HTR-8/SVneo (cell line): ENCODE data around the gene UBE2O.

ENCODE experiments used
- DNase-seq: peaks from one replicate; pipeline ENCODE4 v3.0.0; 2011; ENCODE audit warnings: low spot score, mixed read lengths; ENCODE audit not compliant: insufficient read length
- FAIRE-seq: peaks from 2 replicates; lab custom pipeline; 2011; peaks lifted over from hg19 to GRCh38; lab: Jason Lieb, UNC

The UBE2O gene

DNA sequence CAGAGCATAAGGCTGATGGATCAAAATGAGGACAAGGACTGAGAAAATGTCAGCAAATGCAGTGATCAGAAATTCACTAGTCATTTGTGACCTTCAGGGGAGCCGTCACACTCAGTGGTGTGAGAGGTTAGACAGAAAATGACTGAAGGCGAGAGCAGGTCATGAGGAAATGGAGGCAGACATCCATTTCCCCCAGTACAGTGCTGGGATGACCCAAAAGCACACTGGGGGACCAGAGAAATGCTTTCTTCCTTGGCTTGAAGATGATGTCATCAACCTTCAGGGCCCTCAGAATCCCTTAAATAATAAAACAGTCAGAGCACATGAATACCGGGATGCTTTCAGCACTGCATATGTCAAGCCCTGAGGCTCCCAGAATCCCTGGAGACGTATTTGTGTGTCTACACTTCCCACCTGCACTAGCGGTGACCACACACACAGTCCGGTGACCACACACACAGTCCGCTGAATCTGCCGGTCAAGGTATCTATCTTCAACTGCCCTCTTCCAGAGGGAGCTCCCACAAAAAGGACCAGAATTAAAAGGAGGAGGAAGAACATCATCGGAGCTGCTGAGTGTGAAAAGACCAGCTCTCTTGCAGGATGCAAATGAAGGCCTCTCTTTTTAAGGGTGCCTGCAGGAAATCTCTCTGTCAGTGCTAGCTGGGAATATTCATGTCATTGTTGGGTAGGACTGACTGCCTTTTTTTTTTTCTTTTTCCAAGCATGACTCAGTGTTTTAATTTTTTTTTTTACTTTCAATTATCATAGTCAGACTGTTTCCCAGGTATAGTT is 8.2 kb downstream of the UBE2O start:
- DNase-seq (no peak), FAIRE-seq (no peak)

GRCh38 chr17:76442341-76443338 is 10.3 kb downstream of the UBE2O start:
- DNase-seq (no peak), FAIRE-seq (peak; percentile 52)

DNA sequence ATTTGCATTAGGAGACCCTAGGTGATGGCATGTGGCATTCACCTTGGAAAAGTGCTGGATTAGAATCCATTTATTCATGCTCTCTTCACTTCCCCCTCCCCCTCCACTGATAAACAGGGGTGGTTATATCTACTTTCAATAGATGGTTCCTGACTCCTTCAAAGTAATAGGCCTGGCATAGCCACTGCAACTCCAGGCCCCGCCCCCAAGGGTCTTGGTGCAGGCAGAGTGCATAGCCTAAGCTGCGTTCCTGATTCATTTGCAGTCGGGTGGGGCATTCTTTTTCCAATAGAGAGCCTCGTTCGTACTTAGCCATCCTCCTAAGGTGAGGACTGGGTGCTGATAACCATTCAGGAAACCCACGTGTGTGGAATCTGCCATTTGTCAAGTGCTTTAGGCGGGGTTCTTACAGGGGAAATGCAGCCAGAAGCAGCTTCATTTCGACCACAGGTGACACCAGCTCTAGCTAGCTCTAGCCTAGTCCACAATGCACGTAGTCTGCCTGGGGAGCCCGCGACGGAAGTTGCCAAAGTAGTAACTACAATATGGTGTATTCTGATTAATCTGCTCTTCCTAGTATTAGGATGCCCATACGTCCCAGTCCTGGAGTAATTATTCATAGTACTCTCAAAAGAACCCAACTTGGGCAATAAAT is 11.1 kb downstream of the UBE2O start:
- FAIRE-seq, result no peak
- DNase-seq, result no peak

DNA sequence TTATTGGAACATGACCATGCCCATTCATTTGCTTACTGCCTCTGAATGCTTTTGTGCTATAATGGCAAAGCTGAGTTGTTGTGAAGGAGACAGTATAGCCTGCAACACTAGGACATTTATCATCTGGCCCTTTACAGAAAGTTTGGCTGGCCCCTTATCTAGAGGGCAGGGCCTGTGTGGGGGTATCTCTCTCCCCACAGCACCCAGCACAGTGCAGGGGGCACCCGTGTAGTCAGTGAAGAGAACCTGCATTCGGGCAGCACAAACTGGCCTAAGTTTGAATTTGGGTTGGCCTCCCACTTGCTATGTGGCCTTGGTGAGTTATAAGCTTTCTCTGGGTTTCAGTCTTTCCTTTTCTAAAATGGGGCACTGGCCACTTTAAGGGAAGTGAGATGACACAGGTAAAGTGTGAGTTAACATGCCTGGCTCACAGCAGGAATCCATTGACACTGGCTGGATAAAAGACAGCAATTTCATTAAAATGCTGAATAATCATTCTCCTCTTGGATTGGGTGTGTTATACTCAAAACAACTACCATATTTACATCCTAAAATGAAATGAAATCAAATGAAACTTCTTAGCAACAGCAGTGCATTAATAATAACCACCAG is 12.1 kb downstream of the UBE2O start:
- FAIRE-seq (no peak), DNase-seq (no peak)

DNA sequence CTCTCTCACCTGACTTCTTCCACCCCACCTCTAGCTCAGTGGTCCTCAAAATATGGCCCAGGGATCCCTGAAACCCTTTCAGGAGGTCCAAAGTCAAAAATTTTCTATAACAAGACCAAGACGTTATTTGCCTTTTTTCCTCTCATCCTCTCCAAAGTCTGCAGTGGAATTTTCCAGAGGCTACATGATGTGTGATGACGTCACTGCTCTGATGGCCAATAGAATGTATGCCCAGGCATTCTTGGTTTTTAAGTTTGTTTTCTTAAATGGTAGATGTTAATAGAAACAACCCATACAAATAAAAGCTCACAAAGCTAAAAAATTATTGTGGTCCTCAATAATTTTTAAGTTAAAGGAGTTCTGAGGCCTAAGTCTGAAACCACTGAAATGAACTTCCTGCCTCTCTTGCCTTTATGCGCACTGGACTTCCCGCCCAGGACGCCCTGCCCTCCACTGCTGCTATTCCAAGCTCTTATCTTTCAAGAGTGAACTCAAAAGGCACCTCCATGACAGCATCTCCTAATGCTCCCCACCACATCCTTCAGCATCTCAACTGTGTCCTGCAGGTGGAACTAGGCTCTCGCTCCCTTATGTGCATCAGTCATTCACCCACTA is 13.5 kb downstream of the UBE2O start:
- FAIRE-seq (no peak), DNase-seq (no peak)

DNA sequence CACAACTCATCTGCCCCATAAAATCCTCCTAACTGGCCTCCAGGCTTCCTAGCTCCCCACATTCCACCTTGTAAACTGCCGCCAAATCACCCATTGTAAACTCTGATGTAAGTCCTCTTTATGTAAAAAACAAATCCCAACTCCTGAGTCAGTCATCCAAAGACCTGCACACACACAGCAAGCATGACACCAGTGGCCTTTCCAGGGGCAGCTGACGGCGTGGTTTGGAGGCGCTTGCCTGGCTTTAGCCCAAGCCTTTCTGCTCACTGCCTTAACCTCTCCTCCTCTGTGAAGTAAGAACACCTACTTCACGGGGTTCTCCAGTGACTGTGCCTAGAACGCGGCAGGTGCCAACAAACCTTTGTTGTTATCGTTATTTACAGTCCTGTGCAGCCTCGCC is 14.0 kb downstream of the UBE2O start:
- FAIRE-seq, result no peak

GRCh38 chr17:76437467-76438402 is 15.2 kb downstream of the UBE2O start:
- FAIRE-seq (no peak), DNase-seq (no peak)

More for the DNA sequence above, 14.0 kb downstream of the UBE2O start:
- DNase-seq, result no peak

- FAIRE-seq, result no peak
- no peak for DNase-seq
These were observed 17.2 kb downstream of the UBE2O start for GRCh38 chr17:76435751-76436150.

- no peak for FAIRE-seq
- DNase-seq, result no peak
These were observed 18.1 kb downstream of the UBE2O start for GRCh38 chr17:76434870-76435269.

GRCh38 chr17:76433693-76434092 is 19.3 kb downstream of the UBE2O start:
- FAIRE-seq, result no peak

GRCh38 chr17:76432712-76433336 is 20.1 kb downstream of the UBE2O start:
- DNase-seq (no peak), FAIRE-seq (peak; percentile 67)

More at GRCh38 chr17:76433693-76434092, 19.3 kb downstream of the UBE2O start:
- DNase-seq, result no peak

- FAIRE-seq (peak; percentile 28), DNase-seq (no peak)
These were observed 20.9 kb downstream of the UBE2O start for GRCh38 chr17:76432004-76432403.

DNA sequence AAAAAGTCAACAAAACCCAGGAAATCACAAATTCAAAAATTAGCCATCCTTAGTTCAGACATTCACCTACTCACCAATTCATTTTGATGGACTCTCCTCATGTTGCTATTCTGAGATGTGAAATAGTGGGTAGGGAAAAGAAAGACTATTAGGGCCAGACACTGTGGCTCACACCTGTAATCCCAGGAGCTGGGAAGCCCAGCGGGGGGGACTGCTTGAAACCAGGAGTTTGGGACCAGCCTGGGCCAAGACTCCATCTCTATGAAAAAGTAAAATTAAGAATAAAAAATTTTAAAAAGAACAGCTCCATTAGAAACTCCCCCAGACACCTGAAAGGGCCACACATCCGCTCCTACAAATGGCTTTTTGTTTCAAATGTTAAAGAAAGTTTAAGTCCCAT is 21.4 kb downstream of the UBE2O start:
- DNase-seq, result no peak
- FAIRE-seq, result no peak

- DNase-seq (no peak), FAIRE-seq (no peak)
These were observed 24.4 kb downstream of the UBE2O start for GRCh38 chr17:76428511-76428910.

GRCh38 chr17:76427501-76428231 is 25.3 kb downstream of the UBE2O start:
- FAIRE-seq (no peak), DNase-seq (no peak)

DNA sequence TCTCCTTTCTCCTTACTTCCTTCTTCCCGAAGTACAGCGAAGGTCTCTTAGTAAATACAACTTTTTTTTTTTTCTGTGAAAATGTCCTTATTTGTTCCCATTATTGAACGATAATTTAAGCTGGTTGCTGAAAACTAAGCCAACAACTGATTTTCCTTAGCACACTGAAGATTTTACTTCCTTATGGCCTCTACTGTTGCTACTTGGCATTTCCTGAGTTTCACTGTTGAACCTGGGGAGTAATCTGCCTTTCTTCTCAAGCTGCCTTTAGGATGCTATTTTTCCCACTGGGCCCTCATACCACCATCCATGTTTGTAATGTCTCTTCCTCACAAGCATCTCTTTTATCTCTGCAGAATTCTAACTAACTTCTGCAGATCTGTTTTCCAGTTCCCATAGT is 26.1 kb downstream of the UBE2O start:
- FAIRE-seq (no peak), DNase-seq (no peak)

- DNase-seq (no peak), FAIRE-seq (no peak)
These were observed 30.1 kb downstream of the UBE2O start for GRCh38 chr17:76422860-76423259.

DNA sequence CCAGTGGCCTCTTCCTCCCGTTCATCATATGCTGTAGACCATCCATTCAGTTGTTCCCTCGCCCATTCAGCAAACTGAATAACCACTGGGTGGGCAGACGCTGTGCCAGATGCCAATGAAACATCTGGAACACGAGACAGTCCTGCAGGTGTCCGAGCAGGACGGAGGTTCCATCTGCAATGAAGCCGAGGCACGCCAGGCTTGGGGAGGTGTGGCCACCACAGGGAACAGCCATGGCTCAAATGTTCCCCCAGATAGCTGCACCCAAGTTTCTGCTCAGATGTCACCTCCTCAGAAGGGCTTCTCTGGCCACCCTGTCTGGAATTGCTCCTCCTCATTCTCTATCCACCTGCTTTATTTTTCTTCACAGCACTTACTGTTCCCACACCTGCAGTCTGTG is 30.5 kb downstream of the UBE2O start:
- DNase-seq (no peak), FAIRE-seq (no peak)
